ENCODE results near the gene ATP5MC3. TPM values are rescaled to one million over a fixed set of nuclear protein-coding genes. Genes with fewer than 3 reads are reported as not detected.

Gene ATP5MC3
- total RNA-seq, 1 donor from 2014 or later: 172 TPM

DNA sequence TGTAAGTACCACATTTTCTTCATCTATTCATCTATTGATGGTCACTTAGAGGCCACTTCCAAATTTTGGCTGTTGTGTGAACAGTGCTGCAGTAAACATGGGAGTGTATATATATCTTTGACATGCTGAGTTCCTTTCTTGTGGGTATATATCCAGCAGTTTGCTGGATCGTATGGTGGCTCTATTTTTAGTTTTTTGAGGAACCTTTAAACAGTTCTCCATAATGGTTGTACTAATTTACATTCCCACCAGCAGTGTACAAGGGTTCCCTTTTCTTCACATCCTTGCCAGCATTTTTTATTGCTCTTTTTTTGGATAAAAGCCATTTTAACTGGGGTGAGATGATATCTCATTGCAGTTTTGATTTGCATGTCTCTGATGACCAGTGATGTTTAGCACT lies 7.3 kb upstream of the ATP5MC3 start:
- H3K4me1 Mint-ChIP-seq: no peaks in the 10 kb centered on the region
- H3K9me3 Mint-ChIP-seq: no peaks in the 10 kb centered on the region
- no peak for DNase-seq (ENCODE audit: low spot score in 2 of 2, unreplicated experiment in 2 of 2)
- H3K27ac Mint-ChIP-seq: no peak overlapping the region
- H3K4me3 Mint-ChIP-seq: no peak overlapping the region
- H3K27me3 Mint-ChIP-seq (ENCODE audit: low read depth): peaks cover 7% of the 10 kb centered on the region
- no peaks in the 10 kb centered on the region for H3K36me3 Mint-ChIP-seq
- TF ChIP-seq, protein P1, sequence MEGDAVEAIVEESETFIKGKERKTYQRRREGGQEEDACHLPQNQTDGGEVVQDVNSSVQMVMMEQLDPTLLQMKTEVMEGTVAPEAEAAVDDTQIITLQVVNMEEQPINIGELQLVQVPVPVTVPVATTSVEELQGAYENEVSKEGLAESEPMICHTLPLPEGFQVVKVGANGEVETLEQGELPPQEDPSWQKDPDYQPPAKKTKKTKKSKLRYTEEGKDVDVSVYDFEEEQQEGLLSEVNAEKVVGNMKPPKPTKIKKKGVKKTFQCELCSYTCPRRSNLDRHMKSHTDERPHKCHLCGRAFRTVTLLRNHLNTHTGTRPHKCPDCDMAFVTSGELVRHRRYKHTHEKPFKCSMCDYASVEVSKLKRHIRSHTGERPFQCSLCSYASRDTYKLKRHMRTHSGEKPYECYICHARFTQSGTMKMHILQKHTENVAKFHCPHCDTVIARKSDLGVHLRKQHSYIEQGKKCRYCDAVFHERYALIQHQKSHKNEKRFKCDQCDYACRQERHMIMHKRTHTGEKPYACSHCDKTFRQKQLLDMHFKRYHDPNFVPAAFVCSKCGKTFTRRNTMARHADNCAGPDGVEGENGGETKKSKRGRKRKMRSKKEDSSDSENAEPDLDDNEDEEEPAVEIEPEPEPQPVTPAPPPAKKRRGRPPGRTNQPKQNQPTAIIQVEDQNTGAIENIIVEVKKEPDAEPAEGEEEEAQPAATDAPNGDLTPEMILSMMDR (IDR thresholded peaks at IDR 0.05; ENCODE audit: unreplicated experiment): no peak

DNA sequence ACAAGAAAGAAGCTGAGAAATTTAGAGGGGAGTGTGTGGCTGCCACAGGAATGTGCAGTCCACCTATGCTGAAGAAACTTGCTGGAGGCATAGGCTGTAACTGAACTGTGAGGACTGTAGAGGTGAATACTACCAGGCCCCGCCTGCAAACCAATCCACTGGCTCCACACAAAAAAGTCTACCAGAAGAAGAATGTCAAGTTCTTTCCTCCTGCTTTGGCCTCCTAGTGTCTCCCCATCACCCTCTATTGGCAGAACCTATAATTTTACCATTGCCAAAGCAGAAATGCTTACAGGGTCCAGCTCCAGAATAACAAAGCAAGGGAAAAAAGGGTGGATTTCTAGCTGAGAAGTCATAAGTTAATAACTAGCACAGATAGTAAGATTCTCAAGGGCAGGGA lies 5.9 kb upstream of the ATP5MC3 start:
- no peak for DNase-seq (ENCODE audit: low spot score in 2 of 2, unreplicated experiment in 2 of 2)
- Mint-ChIP-seq H3K4me1 (no peaks in the 10 kb centered on the region), H3K36me3 (no peaks in the 10 kb centered on the region), H3K9me3 (no peaks in the 10 kb centered on the region), H3K27me3 (ENCODE audit: low read depth) (peaks cover 7% of the 10 kb centered on the region), H3K4me3 (no peak overlapping the region), H3K27ac (no peak overlapping the region)
- TF ChIP-seq, protein P1 (IDR thresholded peaks at IDR 0.05; ENCODE audit: unreplicated experiment): no peak

GRCh38 chr2:175183674-175184073 lies 2.2 kb upstream of the ATP5MC3 start:
- Mint-ChIP-seq H3K36me3 (peaks cover 4% of the 10 kb centered on the region), H3K27me3 (ENCODE audit: low read depth) (no peaks in the 10 kb centered on the region), H3K9me3 (no peaks in the 10 kb centered on the region)

DNA sequence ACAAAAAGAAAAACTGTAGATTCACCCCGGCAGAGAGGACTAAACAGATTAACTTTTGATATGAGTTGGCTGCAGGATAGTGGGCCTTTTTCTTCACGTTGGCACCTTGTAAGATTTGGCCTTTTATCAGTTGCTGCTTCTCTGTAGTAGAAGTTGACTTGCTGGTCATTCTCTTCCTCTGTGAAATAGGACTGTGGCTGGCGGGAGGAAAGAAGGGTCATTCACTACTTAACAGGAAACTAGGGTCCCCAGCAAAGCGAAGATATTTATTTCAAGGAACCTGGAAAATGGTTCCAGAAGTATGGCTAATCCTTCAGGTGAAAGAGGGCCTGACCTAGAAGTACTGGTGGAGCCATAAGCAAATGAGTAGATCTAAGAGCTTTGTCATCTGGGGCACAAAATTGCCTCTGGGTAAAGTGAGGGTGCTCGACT lies 383 bp upstream of the ATP5MC3 start:
- peak overlapping the region; percentile 93 for H3K4me3 Mint-ChIP-seq
- DNase-seq (ENCODE audit: low spot score in 2 of 2, unreplicated experiment in 2 of 2): no peak
- peak overlapping the region; percentile 91 for H3K27ac Mint-ChIP-seq
- peaks cover 14% of the 10 kb centered on the region for H3K4me1 Mint-ChIP-seq
- no peaks in the 10 kb centered on the region for H3K9me3 Mint-ChIP-seq
- TF ChIP-seq, protein P1 (IDR thresholded peaks at IDR 0.05; ENCODE audit: unreplicated experiment): no peak
- H3K36me3 Mint-ChIP-seq: peaks cover 10% of the 10 kb centered on the region
- H3K27me3 Mint-ChIP-seq (ENCODE audit: low read depth): no peaks in the 10 kb centered on the region

More at GRCh38 chr2:175183674-175184073, 2.2 kb upstream of the ATP5MC3 start:
- no peak for DNase-seq (ENCODE audit: low spot score in 2 of 2, unreplicated experiment in 2 of 2)
- Mint-ChIP-seq H3K27ac (no peak overlapping the region), H3K4me1 (peaks cover 14% of the 10 kb centered on the region), H3K4me3 (no peak overlapping the region)
- TF ChIP-seq, protein P1 (IDR thresholded peaks at IDR 0.05; ENCODE audit: unreplicated experiment): no peak

- Mint-ChIP-seq H3K9me3 (no peaks in the 10 kb centered on the region), H3K4me3 (peak overlapping the region; percentile 93), H3K27ac (peak overlapping the region; percentile 91), H3K27me3 (ENCODE audit: low read depth) (no peaks in the 10 kb centered on the region), H3K36me3 (peaks cover 10% of the 10 kb centered on the region), H3K4me1 (peaks cover 14% of the 10 kb centered on the region)
- peak in 1 of 2 experiments; percentile 43 for DNase-seq (ENCODE audit: low spot score in 2 of 2, unreplicated experiment in 2 of 2)
- TF ChIP-seq, protein P1 (IDR thresholded peaks at IDR 0.05; ENCODE audit: unreplicated experiment): no peak
These were observed 808 bp downstream of the ATP5MC3 start for GRCh38 chr2:175180701-175181103.

GRCh38 chr2:175176624-175177023 lies 4.9 kb downstream of the ATP5MC3 start:
- Mint-ChIP-seq H3K9me3 (no peaks in the 10 kb centered on the region), H3K27me3 (ENCODE audit: low read depth) (no peaks in the 10 kb centered on the region), H3K27ac (no peak overlapping the region), H3K4me3 (no peak overlapping the region), H3K4me1 (peaks cover 9% of the 10 kb centered on the region), H3K36me3 (peaks cover 13% of the 10 kb centered on the region)
- TF ChIP-seq, protein P1 (IDR thresholded peaks at IDR 0.05; ENCODE audit: unreplicated experiment): no peak
- no peak for DNase-seq (ENCODE audit: low spot score in 2 of 2, unreplicated experiment in 2 of 2)

All from mesothelial cell of epicardium (in vitro differentiated cells).